Measurements from ENCODE around the gene MCUR1. TPM values are rescaled to one million over a fixed set of nuclear protein-coding genes. Genes with fewer than 3 reads are reported as not detected.
A peak's percentile ranks its signal among the peaks of the same experiment; 100 is the strongest.
"Not testable (repeated sequence)": the region's sequence is repeated elsewhere in the genome, so short reads cannot be mapped to it uniquely, and the experiment has no call there.

Gene MCUR1
- total and polyA plus RNA-seq, 5 donors, result 20.7 to 26.1 (median 24.6) TPM

DNA sequence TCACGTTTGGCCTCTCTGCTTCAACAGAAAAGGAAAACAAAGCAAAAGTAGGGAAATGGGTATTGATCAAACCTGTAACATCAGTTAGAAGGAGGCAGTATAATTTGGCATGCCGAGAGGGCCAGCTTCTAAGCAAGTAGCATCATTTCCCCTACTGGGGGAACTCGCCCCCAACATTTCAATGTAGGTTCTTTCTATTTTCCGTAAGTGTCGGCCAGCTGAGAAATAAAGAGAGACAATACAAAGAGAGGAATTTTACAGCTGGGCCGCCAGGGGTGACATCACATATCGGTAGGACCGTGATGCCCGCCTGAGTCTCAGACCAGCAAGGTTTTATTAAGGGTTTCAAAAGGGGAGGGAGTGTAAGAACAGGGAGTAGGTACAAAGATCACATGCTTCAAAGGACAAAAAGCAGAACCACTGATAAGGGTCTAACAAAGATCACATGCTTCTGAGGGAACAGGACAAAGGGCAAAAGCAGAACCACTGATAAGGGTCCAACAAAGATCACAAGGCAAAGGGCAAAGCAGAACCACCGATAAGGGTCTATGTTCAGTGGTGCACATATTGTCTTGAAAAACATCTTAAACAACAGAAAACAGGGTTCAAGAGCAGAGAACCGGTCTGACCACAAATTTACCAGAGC lies 14.4 kb upstream of the MCUR1 start:
- H3K27ac ChIP-seq (ENCODE audit: low read length); H3K9me3 ChIP-seq (ENCODE audit: control insufficient read depth, low read length); intact Hi-C loops (cut with DNase I); DNase-seq; ATAC-seq; H3K4me3 ChIP-seq (ENCODE audit: low read length); H3K27me3 ChIP-seq (ENCODE audit: control insufficient read depth, insufficient read depth); H3K4me1 ChIP-seq (ENCODE audit: control insufficient read depth, insufficient read depth, low read length): not testable (repeated sequence)
- WGBS, result 97% methylated on average over 11 of the region's 11 CpGs

DNA sequence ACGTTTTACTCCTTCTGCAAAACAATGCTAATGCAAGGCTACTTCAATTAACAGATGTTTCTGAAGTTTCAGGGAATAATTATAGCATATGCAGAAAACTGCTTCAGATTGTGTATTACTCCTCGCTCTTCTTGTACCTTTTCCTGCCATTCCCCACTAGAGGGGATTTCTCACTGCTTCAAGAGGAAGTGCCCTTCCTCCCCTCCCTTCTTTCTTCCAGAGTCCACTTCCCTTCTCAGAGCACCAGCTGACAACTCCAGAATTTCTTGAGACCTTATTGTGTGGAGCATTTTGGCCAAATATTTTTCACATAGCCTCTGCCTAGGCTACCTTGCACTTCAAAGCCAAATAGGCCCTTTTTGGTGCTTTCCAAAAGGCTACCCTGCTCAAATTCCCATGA lies 12.7 kb upstream of the MCUR1 start:
- Histone ChIP-seq H3K27ac (ENCODE audit: low read length) (no peak overlapping the region), H3K4me3 (ENCODE audit: low read length) (no peak overlapping the region), H3K27me3 (ENCODE audit: control insufficient read depth, insufficient read depth) (no peaks in the 10 kb centered on the region), H3K9me3 (ENCODE audit: control insufficient read depth, low read length) (no peaks in the 10 kb centered on the region), H3K4me1 (ENCODE audit: control insufficient read depth, insufficient read depth, low read length) (no peaks in the 10 kb centered on the region)
- ATAC-seq, result no peak
- intact Hi-C loops (cut with DNase I), result no loop called here
- no peak for DNase-seq
- WGBS, result 56% methylated on average over 2 of the region's 2 CpGs

DNA sequence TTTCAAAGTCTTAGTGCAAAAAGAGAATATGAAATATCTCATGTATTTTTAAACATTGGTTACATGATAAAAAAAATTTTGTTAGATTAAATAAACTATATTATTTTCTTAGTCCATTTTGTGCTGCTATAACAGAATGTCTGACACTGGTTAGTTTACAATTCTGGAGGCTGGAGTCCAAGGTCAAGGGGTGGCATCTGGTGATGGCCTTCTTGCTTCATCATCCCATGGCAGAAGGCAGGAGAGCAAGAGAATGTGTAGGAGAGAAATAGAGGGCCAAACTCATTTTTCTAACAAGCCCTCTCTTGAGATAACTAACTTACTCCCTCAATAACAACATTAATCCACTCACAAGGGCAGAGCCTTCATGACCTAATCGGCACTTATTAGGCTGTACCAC lies 11.5 kb upstream of the MCUR1 start:
- H3K9me3 ChIP-seq (ENCODE audit: control insufficient read depth, low read length), result no peaks in the 10 kb centered on the region
- H3K27me3 ChIP-seq (ENCODE audit: control insufficient read depth, insufficient read depth), result no peaks in the 10 kb centered on the region
- intact Hi-C loops (cut with DNase I), result no loop called here
- no peak for ATAC-seq
- DNase-seq, result no peak
- H3K27ac ChIP-seq (ENCODE audit: low read length), result no peak overlapping the region
- 94% methylated on average over 1 of the region's 1 CpG for whole genome bisulfite sequencing
- no peak overlapping the region for H3K4me3 ChIP-seq (ENCODE audit: low read length)
- no peaks in the 10 kb centered on the region for H3K4me1 ChIP-seq (ENCODE audit: control insufficient read depth, insufficient read depth, low read length)

DNA sequence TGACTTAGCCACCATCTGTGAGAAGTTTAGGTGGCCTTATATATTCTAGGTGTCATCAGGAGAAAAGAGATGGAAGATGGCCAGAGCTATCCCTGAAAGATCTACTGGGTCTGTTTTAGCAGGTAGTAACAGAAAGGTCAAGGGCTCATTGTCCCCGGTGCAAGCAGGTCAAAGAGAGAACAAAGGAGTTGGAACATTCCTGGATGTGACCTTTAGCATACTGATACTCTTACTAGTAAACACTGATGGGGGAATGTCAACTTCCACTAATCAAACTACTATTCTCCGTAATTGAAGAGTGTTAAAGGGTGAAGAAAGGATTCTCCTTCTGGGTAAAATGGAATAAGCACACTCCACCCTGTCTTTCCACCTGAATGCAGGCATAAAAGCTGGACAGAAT lies 4.0 kb upstream of the MCUR1 start:
- no peaks in the 10 kb centered on the region for H3K4me1 ChIP-seq (ENCODE audit: control insufficient read depth, insufficient read depth, low read length)
- no peaks in the 10 kb centered on the region for H3K27me3 ChIP-seq (ENCODE audit: control insufficient read depth, insufficient read depth)
- DNase-seq (no peak), ATAC-seq (no peak)
- intact Hi-C loops (cut with DNase I), result no loop called here
- no peaks in the 10 kb centered on the region for H3K9me3 ChIP-seq (ENCODE audit: control insufficient read depth, low read length)
- H3K4me3 ChIP-seq (ENCODE audit: low read length), result no peak overlapping the region
- 78% methylated on average over 2 of the region's 2 CpGs for WGBS
- H3K27ac ChIP-seq (ENCODE audit: low read length), result no peak overlapping the region

DNA sequence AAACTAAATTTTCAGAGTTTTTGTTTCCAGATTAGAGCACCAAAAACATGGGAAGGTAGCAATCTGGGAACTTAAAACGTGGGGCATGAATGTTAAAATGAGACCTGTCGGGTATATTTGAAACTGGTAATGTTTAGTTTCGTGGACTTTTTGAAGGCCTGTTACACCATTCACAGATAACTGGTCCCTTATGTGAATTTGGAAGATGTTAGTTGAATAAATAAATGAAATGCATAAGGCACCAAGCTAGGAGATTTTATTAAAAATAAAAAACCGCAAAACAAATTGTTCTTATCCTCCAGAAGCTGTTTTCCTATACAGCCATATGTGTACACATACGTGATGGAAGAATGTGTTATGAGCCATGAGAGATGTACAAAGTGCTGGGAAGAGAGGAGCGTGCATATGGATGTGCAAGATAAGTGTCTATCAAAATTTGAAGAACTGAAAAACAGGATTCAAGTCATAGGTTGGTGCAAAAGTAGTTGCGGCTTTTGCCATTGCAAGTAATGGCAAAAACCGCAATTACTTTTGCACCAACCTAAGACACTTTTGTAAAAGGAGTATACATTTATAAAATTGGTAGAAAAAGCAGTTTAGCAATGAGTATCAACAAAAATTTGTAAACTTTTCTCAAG lies 700 bp upstream of the MCUR1 start:
- DNase-seq (no peak), ATAC-seq (no peak)
- intact Hi-C loops (cut with DNase I), result no loop called here
- Histone ChIP-seq H3K27ac (ENCODE audit: low read length) (peak overlapping the region; percentile 84), H3K9me3 (ENCODE audit: control insufficient read depth, low read length) (no peaks in the 10 kb centered on the region), H3K27me3 (ENCODE audit: control insufficient read depth, insufficient read depth) (no peaks in the 10 kb centered on the region), H3K4me1 (ENCODE audit: control insufficient read depth, insufficient read depth, low read length) (peaks cover 7% of the 10 kb centered on the region), H3K4me3 (ENCODE audit: low read length) (peak overlapping the region; percentile 93)
- WGBS, result 41% methylated on average over 8 of the region's 8 CpGs

DNA sequence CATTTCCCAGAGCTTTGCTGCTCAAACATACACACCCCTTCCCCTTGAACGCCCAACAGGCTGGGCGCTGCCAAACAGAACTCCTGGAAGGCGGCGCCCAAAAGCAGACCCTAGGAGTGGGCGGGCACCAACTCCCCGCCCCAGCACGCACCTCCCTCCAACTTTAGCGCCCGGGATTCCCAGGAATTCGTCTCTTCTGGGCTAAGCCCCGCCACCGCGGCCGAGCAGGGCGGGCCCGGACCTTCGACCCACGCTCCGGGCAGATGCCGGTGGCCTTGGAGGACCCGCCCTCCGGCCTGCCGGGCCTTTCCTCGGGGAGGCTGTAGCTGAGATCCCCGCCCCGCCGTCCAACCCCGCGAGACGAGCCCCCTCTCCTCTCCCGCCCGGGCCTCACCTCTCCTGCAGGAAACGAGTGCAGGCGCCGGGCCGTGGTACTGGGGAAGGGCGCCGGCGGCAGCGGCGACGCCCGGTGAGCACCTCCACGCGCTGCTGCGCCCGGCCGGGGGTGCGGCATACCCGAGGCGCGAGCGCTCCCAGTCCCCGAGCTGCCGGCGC lies 659 bp downstream of the MCUR1 start:
- WGBS, result under 1% methylated on average over 56 of the region's 56 CpGs
- DNase-seq (peak; percentile 76 to 89 (median 89)), ATAC-seq (peak; percentile 70 to 79)
- Histone ChIP-seq H3K4me1 (ENCODE audit: control insufficient read depth, insufficient read depth, low read length) (peaks cover 7% of the 10 kb centered on the region), H3K4me3 (ENCODE audit: low read length) (peak overlapping the region; percentile 93), H3K27me3 (ENCODE audit: control insufficient read depth, insufficient read depth) (no peaks in the 10 kb centered on the region), H3K9me3 (ENCODE audit: control insufficient read depth, low read length) (no peaks in the 10 kb centered on the region), H3K27ac (ENCODE audit: low read length) (peak overlapping the region; percentile 81)
- intact Hi-C loops (cut with DNase I), result no loop called here

DNA sequence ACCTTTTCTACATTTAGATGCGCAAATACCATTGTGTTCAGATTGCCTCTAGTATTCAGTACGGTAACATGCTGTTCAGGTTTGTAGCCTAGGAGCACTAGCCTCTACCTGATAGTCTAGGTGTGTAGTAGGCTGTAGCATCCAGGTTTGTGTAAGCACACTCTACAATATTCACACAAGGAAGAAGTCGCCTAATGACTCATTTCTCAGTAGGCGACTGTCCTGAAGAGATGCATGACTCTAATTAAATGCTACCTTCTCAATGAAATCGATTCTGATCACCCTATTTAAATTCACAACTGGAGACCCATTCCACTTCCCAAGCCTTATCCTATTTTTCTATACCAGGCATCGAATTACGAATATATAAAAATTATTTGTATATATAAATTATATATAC lies 1.3 kb downstream of the MCUR1 start:
- Histone ChIP-seq H3K9me3 (ENCODE audit: control insufficient read depth, low read length) (no peaks in the 10 kb centered on the region), H3K4me3 (ENCODE audit: low read length) (peak overlapping the region; percentile 93), H3K27me3 (ENCODE audit: control insufficient read depth, insufficient read depth) (no peaks in the 10 kb centered on the region), H3K4me1 (ENCODE audit: control insufficient read depth, insufficient read depth, low read length) (peaks cover 7% of the 10 kb centered on the region), H3K27ac (ENCODE audit: low read length) (no peak overlapping the region)
- ATAC-seq (no peak), DNase-seq (no peak)
- intact Hi-C loops (cut with DNase I), result no loop called here
- WGBS, result 53% methylated on average over 7 of the region's 7 CpGs

DNA sequence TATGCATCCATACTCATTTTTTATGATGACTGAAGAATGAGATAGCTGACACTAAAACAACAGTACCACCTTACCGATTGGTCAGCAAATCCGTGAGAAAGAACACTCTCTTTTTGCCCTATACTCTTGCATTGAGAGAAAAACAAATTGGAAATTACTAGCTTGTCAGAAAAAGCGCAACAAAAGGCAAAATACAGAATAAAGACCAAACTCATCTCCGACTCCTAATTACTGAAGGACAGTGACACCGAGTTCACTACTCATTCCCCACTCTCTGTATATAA lies 2.1 kb downstream of the MCUR1 start:
- Histone ChIP-seq H3K27ac (ENCODE audit: low read length) (no peak overlapping the region), H3K9me3 (ENCODE audit: control insufficient read depth, low read length) (no peaks in the 10 kb centered on the region), H3K27me3 (ENCODE audit: control insufficient read depth, insufficient read depth) (no peaks in the 10 kb centered on the region), H3K4me3 (ENCODE audit: low read length) (no peak overlapping the region), H3K4me1 (ENCODE audit: control insufficient read depth, insufficient read depth, low read length) (peaks cover 7% of the 10 kb centered on the region)
- 94% methylated on average over 5 of the region's 5 CpGs for WGBS
- intact Hi-C loops (cut with DNase I), result no loop called here
- no peak for DNase-seq
- no peak for ATAC-seq

DNA sequence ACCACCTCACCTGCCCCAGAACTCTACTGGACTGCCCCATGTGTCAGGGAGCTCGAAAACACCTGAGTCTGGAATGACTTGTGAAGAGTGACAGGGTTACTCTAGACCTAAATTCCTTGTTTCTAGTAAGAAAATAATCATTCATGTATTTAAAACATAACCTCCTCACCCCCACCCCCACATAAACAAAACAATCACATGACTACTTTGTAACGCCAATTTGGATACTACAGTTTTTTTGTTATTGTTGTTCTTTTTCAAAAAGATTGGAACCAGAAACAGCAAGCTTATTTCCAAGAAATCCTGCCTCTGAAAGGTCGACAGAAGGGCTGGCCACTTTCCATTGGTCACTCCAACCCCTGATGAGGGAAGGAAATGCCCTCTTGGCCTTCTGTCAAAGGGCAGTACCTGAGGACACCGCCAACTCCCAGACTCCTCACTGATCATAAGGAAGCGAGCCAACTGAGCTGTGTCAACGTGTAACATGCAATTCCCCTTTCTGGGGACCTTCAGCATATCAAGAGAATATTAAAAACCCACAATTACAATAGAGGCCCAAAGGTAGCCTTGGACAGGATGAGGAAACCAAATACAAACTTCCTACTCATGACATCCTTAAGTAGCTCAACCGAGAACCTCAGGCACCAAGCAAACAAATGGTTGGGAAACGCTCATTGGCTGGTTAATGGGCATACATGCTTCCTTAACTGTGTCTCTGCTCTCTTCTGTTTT lies 2.6 kb downstream of the MCUR1 start:
- Histone ChIP-seq H3K9me3 (ENCODE audit: control insufficient read depth, low read length) (no peaks in the 10 kb centered on the region), H3K4me3 (ENCODE audit: low read length) (no peak overlapping the region), H3K27me3 (ENCODE audit: control insufficient read depth, insufficient read depth) (no peaks in the 10 kb centered on the region), H3K27ac (ENCODE audit: low read length) (peak overlapping the region; percentile 75), H3K4me1 (ENCODE audit: control insufficient read depth, insufficient read depth, low read length) (peaks cover 7% of the 10 kb centered on the region)
- ATAC-seq (no peak), DNase-seq (no peak)
- intact Hi-C loops (cut with DNase I), result no loop called here
- WGBS, result 52% methylated on average over 8 of the region's 8 CpGs

DNA sequence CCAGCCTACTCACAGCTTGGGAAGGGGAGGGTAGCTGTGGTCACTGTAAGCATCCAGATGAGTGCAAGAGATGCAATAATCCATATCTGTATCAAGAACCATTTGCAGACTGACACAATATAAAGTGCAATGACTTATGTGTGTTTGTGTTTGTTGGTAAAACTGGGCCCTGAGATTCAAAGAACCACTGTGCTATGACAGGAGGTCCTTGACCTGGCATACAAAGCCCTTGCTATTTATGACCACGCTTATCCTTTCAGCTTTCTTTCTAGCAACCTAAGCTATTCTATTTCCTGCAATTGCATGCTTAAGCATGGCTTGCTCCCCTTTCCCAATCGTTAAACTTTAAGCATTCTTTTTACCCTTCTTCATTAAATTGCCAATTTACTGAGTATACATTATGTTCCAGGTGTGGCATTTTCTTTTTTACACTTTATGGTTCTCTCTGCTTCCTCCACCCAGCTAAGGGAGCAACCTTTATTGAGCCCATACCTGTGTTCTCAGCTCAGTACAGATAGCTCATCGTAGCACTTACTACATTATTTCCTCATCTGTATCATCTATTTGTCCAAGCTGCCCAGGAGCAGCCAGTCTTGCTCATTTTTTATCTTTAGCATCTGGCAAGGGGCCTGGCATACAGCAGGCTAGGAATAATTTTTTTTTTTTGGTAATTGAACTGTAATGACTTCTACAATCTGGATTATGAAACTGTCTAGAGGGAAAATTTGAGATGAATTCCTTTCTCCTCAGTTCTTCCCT lies 3.5 kb downstream of the MCUR1 start:
- Histone ChIP-seq H3K4me1 (ENCODE audit: control insufficient read depth, insufficient read depth, low read length) (peaks cover 7% of the 10 kb centered on the region), H3K4me3 (ENCODE audit: low read length) (no peak overlapping the region), H3K27ac (ENCODE audit: low read length) (no peak overlapping the region), H3K9me3 (ENCODE audit: control insufficient read depth, low read length) (no peaks in the 10 kb centered on the region), H3K27me3 (ENCODE audit: control insufficient read depth, insufficient read depth) (no peaks in the 10 kb centered on the region)
- DNase-seq (no peak), ATAC-seq (no peak)
- intact Hi-C loops (cut with DNase I), result no loop called here
- WGBS, result 50% methylated on average over 3 of the region's 3 CpGs

DNA sequence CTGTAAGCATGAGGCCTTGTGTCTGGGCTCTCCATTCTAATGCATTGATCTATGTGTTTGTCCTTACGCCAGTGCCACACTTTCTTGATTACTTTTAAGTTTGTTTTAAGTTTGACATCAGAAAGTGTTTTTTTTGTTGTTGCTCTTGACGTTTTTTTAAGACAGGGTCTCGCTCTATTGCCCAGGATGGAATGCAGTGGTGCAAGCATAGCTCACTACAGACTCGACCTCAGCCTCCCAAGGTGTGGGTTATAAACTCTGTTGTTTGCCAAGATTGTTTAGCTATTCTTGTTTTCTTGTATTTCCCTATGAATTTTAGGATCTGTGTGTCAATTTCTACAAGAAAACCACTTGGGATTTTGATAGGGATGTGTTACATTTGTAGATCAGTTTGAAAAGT lies 5.6 kb downstream of the MCUR1 start:
- WGBS, result 90% methylated on average over 4 of the region's 4 CpGs
- H3K4me1 ChIP-seq (ENCODE audit: control insufficient read depth, insufficient read depth, low read length), result peaks cover 7% of the 10 kb centered on the region
- intact Hi-C loops (cut with DNase I), result no loop called here
- H3K27ac ChIP-seq (ENCODE audit: low read length), result no peak overlapping the region
- ATAC-seq (no peak), DNase-seq (no peak)
- H3K9me3 ChIP-seq (ENCODE audit: control insufficient read depth, low read length), result no peaks in the 10 kb centered on the region
- H3K4me3 ChIP-seq (ENCODE audit: low read length), result no peak overlapping the region
- no peaks in the 10 kb centered on the region for H3K27me3 ChIP-seq (ENCODE audit: control insufficient read depth, insufficient read depth)
